Measurements from ENCODE around the gene MGMT.

The MGMT gene

DNA sequence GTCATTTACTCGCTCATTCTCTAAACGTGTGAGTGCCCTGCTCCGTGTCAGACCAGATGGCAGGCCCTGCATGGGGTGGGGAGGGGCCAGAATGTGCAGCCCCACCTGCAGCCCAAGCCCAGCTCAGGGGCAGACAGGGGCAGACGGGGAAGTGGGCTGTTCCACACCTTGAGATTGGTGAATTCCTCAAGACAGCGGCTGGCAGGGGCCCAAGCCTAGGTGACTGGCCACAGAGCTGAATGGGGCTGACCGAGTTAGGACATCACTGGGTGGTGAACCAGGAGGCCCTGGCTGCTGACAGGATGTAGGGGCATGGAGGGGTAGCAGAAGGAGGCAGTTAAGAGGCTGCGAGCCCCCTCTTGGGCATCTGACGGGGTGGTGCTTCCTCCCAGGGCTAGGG lies 79.1 kb downstream of the MGMT start:
- no peak for DNase-seq

GRCh38 chr10:129547608-129548007 lies 80.6 kb downstream of the MGMT start:
- no peak for DNase-seq

GRCh38 chr10:129548600-129548999 lies 81.6 kb downstream of the MGMT start:
- DNase-seq, result no peak

DNA sequence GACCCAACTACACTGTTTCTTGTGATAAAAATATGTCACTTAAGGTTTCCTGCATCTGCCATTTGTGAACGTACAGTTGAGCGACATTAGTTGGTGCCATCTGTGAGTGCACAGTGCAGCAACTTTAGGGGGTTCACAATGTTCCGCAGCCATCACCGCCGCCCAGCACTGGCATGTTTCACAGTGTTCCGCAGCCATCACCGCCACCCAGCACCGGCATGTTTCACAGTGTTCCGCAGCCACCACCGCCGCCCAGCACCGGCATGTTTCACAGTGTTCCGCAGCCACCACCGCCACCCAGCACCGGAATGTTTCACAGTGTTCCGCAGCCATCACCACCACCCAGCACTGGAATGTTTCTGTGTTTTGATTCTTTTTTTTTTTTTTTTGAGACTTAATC lies 83.0 kb downstream of the MGMT start:
- no peak for DNase-seq

DNA sequence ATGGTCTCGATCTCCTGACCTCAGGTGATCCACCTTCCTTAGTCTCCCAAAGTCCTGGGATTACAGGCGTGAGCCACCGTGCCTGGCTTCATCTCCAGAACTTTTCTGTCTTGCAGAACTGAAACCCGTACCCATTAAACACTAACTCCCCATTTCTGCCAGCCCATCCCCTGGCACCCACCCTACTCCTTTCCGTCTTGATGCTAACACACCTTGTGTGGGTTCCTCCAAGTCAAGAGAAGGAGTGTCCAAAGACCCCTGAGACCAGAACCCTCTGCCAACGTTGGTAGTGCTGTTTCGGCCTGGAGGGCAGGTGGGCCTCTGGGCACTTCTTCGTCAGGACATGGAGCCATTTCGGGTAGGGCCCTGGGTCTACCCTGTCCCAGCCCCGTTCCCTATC lies 83.6 kb downstream of the MGMT start:
- DNase-seq, result no peak

GRCh38 chr10:129552119-129552518 lies 85.1 kb downstream of the MGMT start:
- DNase-seq, result no peak

GRCh38 chr10:129553928-129554327 lies 86.9 kb downstream of the MGMT start:
- no peak for DNase-seq

DNA sequence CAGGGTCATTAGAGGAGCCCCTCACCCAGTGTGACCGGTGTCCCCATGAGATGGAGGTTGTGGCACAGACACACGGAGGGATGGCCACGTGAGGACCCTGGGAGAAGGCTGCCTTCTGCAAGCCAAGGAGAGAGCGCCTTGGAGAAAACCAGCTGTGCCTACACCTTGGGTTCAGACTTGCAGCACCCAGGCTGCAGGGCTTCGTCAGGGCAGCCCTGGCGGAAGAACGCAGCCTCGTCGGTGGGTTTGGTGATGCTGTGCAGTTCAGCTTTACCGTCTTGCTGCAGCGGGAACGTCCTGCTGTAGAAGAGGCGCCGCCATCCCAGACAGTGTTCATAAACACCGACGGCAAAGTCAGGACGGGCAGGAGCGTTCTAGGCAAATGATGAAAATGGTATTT lies 89.3 kb downstream of the MGMT start:
- DNase-seq, result no peak

DNA sequence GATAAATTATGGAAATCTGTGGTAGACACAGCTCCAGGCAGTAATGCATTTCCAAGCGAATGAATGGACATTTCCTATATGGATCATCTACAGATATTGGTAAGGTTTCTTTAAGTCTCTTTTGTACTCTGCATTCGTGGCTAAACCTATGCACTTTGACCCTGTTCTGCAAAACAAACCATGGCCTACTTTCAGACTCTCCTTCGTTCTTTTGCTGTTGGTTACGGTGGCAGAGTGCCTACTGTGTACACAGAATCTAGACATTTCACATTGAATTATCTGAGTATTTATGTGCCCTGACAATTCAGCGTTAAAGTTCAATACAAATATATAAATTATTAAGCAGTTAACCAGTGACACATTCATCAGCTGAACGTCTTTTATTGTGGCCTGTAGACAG lies 93.3 kb downstream of the MGMT start:
- DNase-seq, result no peak

GRCh38 chr10:129562487-129562886 lies 95.4 kb downstream of the MGMT start:
- DNase-seq, result no peak

DNA sequence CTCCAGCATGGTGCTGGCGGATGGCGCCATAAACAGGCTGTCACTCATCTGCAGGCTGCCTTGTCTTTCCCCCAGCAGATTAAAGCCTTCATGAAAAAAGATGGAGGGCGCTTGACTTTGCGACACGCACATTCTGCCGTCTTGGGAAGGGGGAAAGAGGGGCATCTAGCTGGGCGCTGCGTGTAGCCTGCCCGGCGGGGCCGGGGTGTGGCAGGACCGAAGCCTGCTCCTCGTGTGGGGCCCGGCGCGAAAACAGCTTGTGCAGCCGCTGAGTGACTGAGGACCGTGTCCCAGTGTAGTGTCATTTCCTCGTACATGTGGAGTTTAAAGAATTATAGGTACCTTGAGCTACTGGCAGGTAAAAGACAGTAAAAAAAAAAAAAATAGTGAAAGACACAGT lies 97.9 kb downstream of the MGMT start:
- DNase-seq, result no peak

- DNase-seq, result no peak
Observed at GRCh38 chr10:129568583-129569344, 101.7 kb downstream of the MGMT start.

- DNase-seq, result no peak
Observed at GRCh38 chr10:129570185-129570584, 103.1 kb downstream of the MGMT start.

- no peak for DNase-seq
Observed at GRCh38 chr10:129579228-129579627, 112.2 kb downstream of the MGMT start.

DNA sequence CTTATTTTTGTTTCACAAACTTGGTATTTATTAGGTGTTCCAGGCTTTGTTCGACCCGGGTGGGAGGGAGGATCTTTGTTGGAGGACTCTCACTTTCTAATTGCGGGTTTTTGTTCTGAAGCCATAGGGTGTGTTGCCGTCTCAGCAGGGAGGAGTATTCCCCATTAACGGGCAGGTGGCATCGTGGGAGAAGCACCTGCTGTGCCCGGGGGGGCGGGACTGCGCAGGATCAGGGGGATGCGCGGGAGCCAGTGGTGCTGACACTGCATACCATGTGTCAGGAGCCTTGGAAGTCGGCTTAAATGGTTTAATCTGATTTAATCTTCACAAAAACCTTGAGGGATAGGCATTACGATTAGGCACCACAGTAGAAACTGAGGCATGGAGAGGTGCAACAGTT lies 113.0 kb downstream of the MGMT start:
- no peak for DNase-seq

- DNase-seq, result no peak
Observed at GRCh38 chr10:129580901-129581300, 113.9 kb downstream of the MGMT start.

DNA sequence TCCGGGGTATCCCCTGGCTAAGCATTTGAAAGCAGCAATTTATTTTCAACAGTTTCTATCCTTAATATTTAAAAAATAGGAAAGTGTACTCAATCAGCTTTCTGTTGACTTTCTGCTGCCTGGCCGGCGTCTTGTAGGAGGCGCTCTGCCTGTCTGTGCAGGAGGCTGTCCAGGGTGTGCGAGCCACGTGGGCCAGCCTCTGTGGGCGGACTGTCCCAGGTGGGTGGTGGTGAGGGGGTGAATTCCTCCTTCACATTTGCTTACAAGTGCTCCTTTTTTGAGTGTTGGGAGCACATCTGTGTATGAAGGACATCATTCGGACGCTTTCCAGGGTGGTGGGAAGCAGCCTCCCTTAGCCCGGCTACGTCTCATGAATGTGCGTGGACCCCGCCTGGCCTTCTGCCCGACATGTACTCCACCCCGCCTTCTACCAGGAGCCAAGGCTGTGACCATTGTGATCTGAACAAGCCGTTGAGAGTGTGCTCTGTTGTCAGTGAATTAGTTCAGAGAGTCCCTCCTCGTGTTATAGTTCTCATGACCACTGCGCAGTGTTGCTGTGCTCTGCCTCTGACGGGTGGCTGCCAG lies 114.9 kb downstream of the MGMT start:
- DNase-seq, result no peak

- DNase-seq, result no peak
Observed at GRCh38 chr10:129583831-129584230, 116.8 kb downstream of the MGMT start.

DNA sequence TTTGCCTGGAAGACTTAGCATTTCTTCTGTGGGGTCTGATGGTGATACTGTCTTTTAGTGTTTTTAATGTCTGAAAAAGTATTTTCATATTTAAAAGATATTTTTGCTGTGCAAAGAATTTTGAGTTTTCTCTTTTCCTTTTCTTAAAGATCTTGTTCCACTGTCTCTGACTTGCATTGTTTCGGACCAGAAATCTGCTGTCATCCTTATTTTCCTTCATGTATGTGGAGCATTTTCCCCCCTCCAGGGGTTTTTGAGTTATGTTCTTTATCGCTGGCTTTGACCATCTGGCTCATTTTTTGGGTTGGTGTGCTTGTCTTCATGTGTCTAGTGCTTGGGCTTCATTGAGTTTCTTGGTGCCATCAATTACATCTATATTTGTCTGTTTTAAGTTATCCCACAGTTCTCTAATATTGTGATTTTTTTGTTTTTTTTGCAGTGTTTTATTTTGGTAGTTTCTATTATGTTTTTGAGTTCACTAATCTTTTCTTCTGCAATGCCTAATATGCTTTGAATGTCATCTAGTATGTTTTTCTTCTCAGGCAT lies 119.9 kb downstream of the MGMT start:
- no peak for DNase-seq

DNA sequence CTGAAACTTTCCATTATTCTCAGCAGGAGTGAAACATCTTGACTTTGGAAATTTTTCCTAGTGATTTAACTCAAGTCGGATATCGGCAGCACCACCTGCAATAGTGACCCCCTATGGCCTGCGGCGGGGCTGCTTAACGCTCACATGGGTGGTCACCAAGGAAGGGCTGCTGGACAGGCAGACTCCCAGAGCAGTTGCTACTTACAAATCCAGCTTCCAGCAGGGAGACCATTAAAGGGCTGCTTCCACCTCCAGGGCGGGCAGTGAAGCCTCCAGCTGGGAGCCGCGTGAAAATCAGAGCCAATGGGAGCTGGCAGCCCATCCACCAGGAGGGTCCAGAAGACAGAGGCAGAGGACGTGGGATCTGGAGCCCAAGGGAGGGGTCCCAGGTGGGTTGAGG lies 122.5 kb downstream of the MGMT start:
- DNase-seq, result no peak

DNA sequence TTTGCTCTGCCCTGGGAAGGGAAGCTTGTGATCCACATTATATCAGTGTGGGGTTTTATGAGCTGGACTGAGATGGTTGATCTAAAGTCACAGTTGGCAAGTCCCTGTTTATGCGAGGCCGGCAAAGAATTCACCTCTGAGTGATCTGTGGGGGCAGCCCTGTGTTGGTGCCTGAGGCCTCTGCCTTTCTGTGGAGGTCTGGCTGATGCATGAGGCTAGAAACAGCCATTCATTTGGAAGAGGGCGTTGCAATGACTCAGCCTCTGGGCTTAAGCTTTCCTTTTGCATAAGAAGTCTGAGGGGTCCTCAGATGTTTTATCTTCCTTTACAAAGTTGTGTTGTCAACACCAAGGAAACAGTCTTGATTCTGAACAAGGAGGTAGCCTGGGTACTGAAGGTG lies 126.9 kb downstream of the MGMT start:
- no peak for DNase-seq

- no peak for DNase-seq
Observed at GRCh38 chr10:129594811-129595210, 127.8 kb downstream of the MGMT start.

DNA sequence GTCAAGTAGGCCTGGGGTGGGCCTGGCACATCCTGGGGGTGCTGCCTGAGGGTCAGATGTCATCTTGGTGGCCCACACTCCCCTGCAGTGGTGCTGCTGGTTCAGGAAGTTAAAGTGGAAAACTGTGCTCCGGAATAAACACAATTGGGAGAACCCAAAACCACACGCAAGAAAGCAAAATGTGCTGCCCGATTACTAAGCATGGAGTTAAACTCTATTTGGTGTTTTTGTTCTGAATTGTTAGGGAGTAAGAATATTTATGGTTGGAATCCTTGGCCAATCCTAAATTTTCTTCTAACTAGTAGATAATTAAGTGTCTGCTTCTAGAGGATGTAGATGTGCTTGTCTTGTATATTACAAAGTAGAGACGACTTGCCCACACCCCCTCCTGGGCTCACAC lies 131.4 kb downstream of the MGMT start:
- DNase-seq, result no peak

DNA sequence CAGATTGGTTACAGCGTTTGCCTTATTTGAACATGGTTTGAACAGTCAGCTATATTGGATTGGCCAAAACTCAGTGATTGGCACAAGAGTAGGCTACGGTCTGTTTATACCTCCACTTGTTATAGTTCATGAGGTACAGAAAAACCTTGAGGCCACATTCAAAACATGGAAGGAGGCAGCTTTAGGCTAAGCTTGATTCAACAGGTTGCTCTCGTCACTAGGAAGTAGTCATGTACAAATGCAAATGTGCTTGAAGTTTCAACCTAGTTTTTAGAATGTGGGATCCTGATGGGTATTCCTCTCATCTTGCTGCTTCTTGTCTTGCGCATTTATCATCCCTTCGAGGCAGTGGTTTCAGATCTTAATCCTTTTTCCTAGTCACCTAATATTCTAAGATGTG lies 132.1 kb downstream of the MGMT start:
- no peak for DNase-seq

DNA sequence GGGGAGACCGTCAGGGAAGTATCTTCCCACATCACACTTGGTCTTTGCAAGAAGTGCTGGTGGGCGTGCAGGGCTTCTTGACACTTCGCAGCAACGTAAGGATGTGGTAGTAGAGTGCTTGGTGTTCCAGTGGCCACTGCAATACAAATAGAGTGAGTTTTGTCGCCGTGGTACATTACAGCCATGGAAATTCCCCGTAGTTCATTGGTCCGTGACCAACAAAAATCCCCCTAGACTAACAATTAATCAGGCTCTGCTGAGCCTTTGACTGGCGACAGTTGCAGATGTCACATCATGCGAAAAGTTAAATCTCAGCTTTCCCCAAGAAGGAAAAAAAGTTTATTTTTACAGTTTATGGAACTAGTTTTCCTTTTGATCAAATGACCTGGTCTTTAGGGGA lies 134.7 kb downstream of the MGMT start:
- DNase-seq, result no peak
